HepG2 (cell line): ENCODE results near the gene AQP9. TPM values are rescaled to one million over a fixed set of nuclear protein-coding genes. Genes with fewer than 3 reads are reported as not detected.

ENCODE experiments used
- ATAC-seq: fragments of 200-7000 bp; cut with Tn5 transposase; 3 replicates; pipeline ENCODE4 v1.9.1; 2020; ENCODE audit warnings: mild to moderate bottlenecking, moderate library complexity
- BruUV-seq: library from RNA; stranded (reverse); fragments of 400-500 nt; replicated peaks from 2 replicates; lab custom pipeline; 2021; lab: Mats Ljungman, UMichigan
- CTCF ChIA-PET: fragments of 300-600 bp; formaldehyde crosslinking; extraction: SDS; loops from one replicate; lab custom pipeline; 2021; ENCODE audit warnings: low total read pairs, inconsistent platforms, low intra/inter-chr PET ratio; lab: Yijun Ruan, JAX
- POLR2A ChIA-PET: fragments of 350-600 bp; sonication (Branson Sonifier 250); formaldehyde crosslinking; loops from one replicate; lab custom pipeline; 2020; ENCODE audit warnings: antibody characterized with exemption, inconsistent platforms; lab: Yijun Ruan, JAX
- DNase-seq: peaks from one replicate; pipeline ENCODE4 v3.0.0-alpha.2; 2015; ENCODE audit warnings: low spot score
- FAIRE-seq: peaks from 3 replicates; lab custom pipeline; 2011; peaks lifted over from hg19 to GRCh38; lab: Jason Lieb, UNC
- H2AFZ ChIP-seq: one replicate; pipeline ENCODE4 v1.6.1; 2011; ENCODE audit warnings: low read length, inconsistent platforms
- H3K27ac ChIP-seq: fragments of 300-600 bp; 3 replicates; pipeline ENCODE4 v1.8.0; 2011; ENCODE audit warnings: mixed run types, mild to moderate bottlenecking, mixed read lengths, low read length, inconsistent platforms; ENCODE audit not compliant: insufficient read depth; ENCODE audit errors: extremely low read length
- H3K27me3 ChIP-seq, 2 experiments: fragments of 200-600 bp in 1 of 2; 2 replicates in 1 of 2; 3 replicates in 1 of 2; pipeline versions ENCODE4 v1.6.0 to v1.8.0; 2011; ENCODE audit warnings: low read length in 2 of 2, mild to moderate bottlenecking in 2 of 2, moderate library complexity in 2 of 2, inconsistent platforms in 1 of 2; ENCODE audit not compliant: insufficient read depth in 2 of 2, control insufficient read depth in 1 of 2
- H3K36me3 ChIP-seq, 2 experiments: fragments of 200-600 bp in 1 of 2; replicated peaks in 1 of 2; 2 replicates in 1 of 2; 3 replicates in 1 of 2; pipeline versions ENCODE4 v1.5.1 to v1.8.0; 2011; ENCODE audit warnings: low read length in 2 of 2, inconsistent platforms in 1 of 2; ENCODE audit not compliant: insufficient read depth in 2 of 2, control insufficient read depth in 1 of 2
- H3K4me1 ChIP-seq: 2 replicates; pipeline ENCODE4 v1.5.1; 2012; ENCODE audit warnings: low read length, inconsistent platforms; ENCODE audit not compliant: insufficient read depth
- H3K4me2 ChIP-seq: 2 replicates; pipeline ENCODE4 v1.6.0; 2011; ENCODE audit warnings: low read depth, low read length, inconsistent platforms
- H3K4me3 ChIP-seq, 3 experiments: fragments of 200-600 bp in 1 of 3; sonication (generic), shearing (Covaris generic) in 1 of 3; replicated peaks in 1 of 3; 2 replicates each; pipeline ENCODE4 v1.5.1; 2011 to 2016; ENCODE audit warnings: low read length in 3 of 3, inconsistent platforms in 2 of 3, low read depth in 2 of 3, mild to moderate bottlenecking in 2 of 3, control low read depth in 1 of 3, mixed read lengths in 1 of 3; ENCODE audit not compliant: insufficient read depth in 1 of 3
- H3K79me2 ChIP-seq: one replicate; pipeline ENCODE4 v1.6.1; 2011; ENCODE audit warnings: low read length, inconsistent platforms; ENCODE audit not compliant: insufficient read depth
- H3K9ac ChIP-seq: 2 replicates; pipeline ENCODE4 v1.6.0; 2011; ENCODE audit warnings: mild to moderate bottlenecking, low read depth, low read length, inconsistent platforms; ENCODE audit not compliant: insufficient read depth
- H3K9me3 ChIP-seq: 2 replicates; pipeline ENCODE4 v1.5.1; 2012; ENCODE audit warnings: mild to moderate bottlenecking, low read length
- H4K20me1 ChIP-seq: 2 replicates; pipeline ENCODE4 v1.6.0; 2011; ENCODE audit warnings: inconsistent platforms, mild to moderate bottlenecking, low read length, moderate library complexity; ENCODE audit not compliant: insufficient read depth
- NFYC ChIP-seq: IDR thresholded peaks from 2 replicates; pipeline ENCODE4 v1.6.1; 2016; ENCODE audit warnings: missing genetic modification reagents, missing compliant biosample characterization
- SNRNP70 ChIP-seq: fragments of 200-400 bp; formaldehyde crosslinking; IDR thresholded peaks from 2 replicates; pipeline ENCODE4 v1.6.1; 2017; ENCODE audit warnings: mild to moderate bottlenecking, low read depth, low read length, moderate library complexity
- TP53 ChIP-seq: sonication (generic); formaldehyde crosslinking; conservative IDR thresholded peaks from 2 replicates; pipeline ENCODE4 v1.4.0; 2020; ENCODE audit warnings: missing genetic modification reagents
- ZFP41 ChIP-seq: sonication (generic); formaldehyde crosslinking; IDR thresholded peaks from 2 replicates; pipeline ENCODE4 v1.4.0; 2020; ENCODE audit warnings: mild to moderate bottlenecking, missing genetic modification reagents, borderline replicate concordance
- ZNF761 ChIP-seq: sonication (generic); formaldehyde crosslinking; conservative IDR thresholded peaks from 2 replicates; pipeline ENCODE4 v1.4.0; 2020; ENCODE audit warnings: mild to moderate bottlenecking, missing genetic modification reagents
- WGBS: methylation state at CpG from one replicate; pipeline ENCODE4 v1.1.6; 2017; ENCODE audit warnings: low lambda C conversion rate; 5-methylcytosine and 5-hydroxymethylcytosine counted together
- in situ Hi-C: cut with HindIII; loops from 2 replicates; pipeline ENCODE4 v1.10.0; 2017; ENCODE audit warnings: low pct_unique_long_range_greater_than_20kb; ENCODE audit not compliant: extremely low pct_ligation_motif_present
- intact Hi-C: fragments of 100-400 bp; cut with micrococcal nuclease; formaldehyde crosslinking; loops from one replicate; pipeline ENCODE4 v1.10.0; 2022; ENCODE audit not compliant: unreplicated experiment
- polyA plus RNA-seq, 8 experiments: library from polyadenylated mRNA; depleted of rRNA in 3 of 8; stranded (reverse) in 7 of 8; unstranded in 1 of 8; fragments of >200 nt; fragmentation: Illumina TruSeq in 4 of 8; extraction: Trizol in 4 of 8; gene quantifications; 2 replicates each; pipeline versions ENCODE4 v1.2.1 to v1.2.3, GENCODE V29; 2011 to 2016; ENCODE audit warnings: low read depth in 4 of 8, missing spikeins in 1 of 8, mixed read lengths in 1 of 8; ENCODE audit not compliant: insufficient read depth in 1 of 8
- total RNA-seq, 5 experiments: library from RNA; depleted of rRNA; stranded (reverse); fragments of >200 nt; fragmentation: Illumina TruSeq; extraction: Trizol; gene quantifications; 2 replicates each; pipeline ENCODE4 v1.2.3, GENCODE V29; 2016; ENCODE audit warnings: low read depth in 1 of 5
- TF ChIP-seq, protein P1 (sequence below): sonication (generic); formaldehyde crosslinking; IDR thresholded peaks from 2 replicates; pipeline ENCODE4 v1.4.0; 2020; ENCODE audit warnings: missing genetic modification reagents, mild to moderate bottlenecking, borderline replicate concordance
- TF ChIP-seq, protein P2 (sequence below): sonication (generic); formaldehyde crosslinking; conservative IDR thresholded peaks from 2 replicates; pipeline ENCODE4 v1.4.0; 2020; ENCODE audit warnings: missing genetic modification reagents
- TF ChIP-seq, protein P3 (sequence below): sonication (generic); formaldehyde crosslinking; IDR thresholded peaks from 2 replicates; pipeline ENCODE4 v1.9.0; 2021; ENCODE audit warnings: missing genetic modification reagents, borderline replicate concordance
- TF ChIP-seq, protein P4 (sequence below): IDR thresholded peaks from 2 replicates; pipeline ENCODE4 v1.6.1; 2012; ENCODE audit warnings: low read length, improper control_type of control experiment

The AQP9 gene
- total and polyA plus RNA-seq, 2 of the 13 experiments (the other 11 are each of a cell fraction or from before 2014, with no cell fraction given) = not detected

DNA sequence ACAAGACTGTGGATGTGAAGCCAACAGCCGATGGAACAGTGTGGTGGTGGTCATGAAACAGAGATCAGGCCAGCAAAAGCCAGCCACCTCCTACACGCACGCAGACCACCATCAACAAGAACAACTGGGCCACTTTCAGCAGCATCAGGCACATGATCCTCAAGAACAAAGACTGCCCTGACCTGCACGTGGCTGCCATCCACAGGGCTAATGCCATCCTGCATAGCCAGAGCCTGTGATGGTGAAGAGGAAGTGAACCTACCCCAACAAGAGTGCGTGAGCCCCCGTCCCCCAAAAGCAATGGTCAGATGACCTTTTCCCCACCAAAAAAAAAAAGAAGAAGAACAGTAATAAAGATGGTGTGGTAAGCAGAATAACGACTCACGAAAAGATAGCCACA is 62.6 kb downstream of the AQP9 start:
- intact Hi-C loops (no loop called here), in situ Hi-C loops (no loop called here)
- Histone ChIP-seq H3K4me2 (no peak overlapping the region), H3K79me2 (no peaks in the 10 kb centered on the region), H3K36me3 (no peaks in the 10 kb centered on the region), H3K9me3 (no peaks in the 10 kb centered on the region), H3K27me3 (no peaks in the 10 kb centered on the region), H3K9ac (no peak overlapping the region), H3K27ac (no peak overlapping the region), H3K4me3 (no peak overlapping the region), H2AFZ (no peak overlapping the region), H4K20me1 (no peaks in the 10 kb centered on the region), H3K4me1 (no peaks in the 10 kb centered on the region)
- ATAC-seq (no peak), DNase-seq (no peak), FAIRE-seq (no peak)
- CTCF ChIA-PET = no interaction called here
- POLR2A ChIA-PET = no interaction called here
- TF ChIP-seq, protein P1, sequence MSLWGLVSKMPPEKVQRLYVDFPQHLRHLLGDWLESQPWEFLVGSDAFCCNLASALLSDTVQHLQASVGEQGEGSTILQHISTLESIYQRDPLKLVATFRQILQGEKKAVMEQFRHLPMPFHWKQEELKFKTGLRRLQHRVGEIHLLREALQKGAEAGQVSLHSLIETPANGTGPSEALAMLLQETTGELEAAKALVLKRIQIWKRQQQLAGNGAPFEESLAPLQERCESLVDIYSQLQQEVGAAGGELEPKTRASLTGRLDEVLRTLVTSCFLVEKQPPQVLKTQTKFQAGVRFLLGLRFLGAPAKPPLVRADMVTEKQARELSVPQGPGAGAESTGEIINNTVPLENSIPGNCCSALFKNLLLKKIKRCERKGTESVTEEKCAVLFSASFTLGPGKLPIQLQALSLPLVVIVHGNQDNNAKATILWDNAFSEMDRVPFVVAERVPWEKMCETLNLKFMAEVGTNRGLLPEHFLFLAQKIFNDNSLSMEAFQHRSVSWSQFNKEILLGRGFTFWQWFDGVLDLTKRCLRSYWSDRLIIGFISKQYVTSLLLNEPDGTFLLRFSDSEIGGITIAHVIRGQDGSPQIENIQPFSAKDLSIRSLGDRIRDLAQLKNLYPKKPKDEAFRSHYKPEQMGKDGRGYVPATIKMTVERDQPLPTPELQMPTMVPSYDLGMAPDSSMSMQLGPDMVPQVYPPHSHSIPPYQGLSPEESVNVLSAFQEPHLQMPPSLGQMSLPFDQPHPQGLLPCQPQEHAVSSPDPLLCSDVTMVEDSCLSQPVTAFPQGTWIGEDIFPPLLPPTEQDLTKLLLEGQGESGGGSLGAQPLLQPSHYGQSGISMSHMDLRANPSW = no peak
- TF ChIP-seq SNRNP70 (no peak), TP53 (no peak), ZFP41 (CRISPR knock-in tag) (no peak), ZNF761 (CRISPR knock-in tag) (no peak), NFYC (CRISPR knock-in tag) (no peak)
- TF ChIP-seq, protein P2, sequence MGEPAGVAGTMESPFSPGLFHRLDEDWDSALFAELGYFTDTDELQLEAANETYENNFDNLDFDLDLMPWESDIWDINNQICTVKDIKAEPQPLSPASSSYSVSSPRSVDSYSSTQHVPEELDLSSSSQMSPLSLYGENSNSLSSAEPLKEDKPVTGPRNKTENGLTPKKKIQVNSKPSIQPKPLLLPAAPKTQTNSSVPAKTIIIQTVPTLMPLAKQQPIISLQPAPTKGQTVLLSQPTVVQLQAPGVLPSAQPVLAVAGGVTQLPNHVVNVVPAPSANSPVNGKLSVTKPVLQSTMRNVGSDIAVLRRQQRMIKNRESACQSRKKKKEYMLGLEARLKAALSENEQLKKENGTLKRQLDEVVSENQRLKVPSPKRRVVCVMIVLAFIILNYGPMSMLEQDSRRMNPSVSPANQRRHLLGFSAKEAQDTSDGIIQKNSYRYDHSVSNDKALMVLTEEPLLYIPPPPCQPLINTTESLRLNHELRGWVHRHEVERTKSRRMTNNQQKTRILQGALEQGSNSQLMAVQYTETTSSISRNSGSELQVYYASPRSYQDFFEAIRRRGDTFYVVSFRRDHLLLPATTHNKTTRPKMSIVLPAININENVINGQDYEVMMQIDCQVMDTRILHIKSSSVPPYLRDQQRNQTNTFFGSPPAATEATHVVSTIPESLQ (CRISPR knock-in tag) = no peak
- TF ChIP-seq, protein P3, sequence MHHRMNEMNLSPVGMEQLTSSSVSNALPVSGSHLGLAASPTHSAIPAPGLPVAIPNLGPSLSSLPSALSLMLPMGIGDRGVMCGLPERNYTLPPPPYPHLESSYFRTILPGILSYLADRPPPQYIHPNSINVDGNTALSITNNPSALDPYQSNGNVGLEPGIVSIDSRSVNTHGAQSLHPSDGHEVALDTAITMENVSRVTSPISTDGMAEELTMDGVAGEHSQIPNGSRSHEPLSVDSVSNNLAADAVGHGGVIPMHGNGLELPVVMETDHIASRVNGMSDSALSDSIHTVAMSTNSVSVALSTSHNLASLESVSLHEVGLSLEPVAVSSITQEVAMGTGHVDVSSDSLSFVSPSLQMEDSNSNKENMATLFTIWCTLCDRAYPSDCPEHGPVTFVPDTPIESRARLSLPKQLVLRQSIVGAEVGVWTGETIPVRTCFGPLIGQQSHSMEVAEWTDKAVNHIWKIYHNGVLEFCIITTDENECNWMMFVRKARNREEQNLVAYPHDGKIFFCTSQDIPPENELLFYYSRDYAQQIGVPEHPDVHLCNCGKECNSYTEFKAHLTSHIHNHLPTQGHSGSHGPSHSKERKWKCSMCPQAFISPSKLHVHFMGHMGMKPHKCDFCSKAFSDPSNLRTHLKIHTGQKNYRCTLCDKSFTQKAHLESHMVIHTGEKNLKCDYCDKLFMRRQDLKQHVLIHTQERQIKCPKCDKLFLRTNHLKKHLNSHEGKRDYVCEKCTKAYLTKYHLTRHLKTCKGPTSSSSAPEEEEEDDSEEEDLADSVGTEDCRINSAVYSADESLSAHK = no peak
- TF ChIP-seq, protein P4, sequence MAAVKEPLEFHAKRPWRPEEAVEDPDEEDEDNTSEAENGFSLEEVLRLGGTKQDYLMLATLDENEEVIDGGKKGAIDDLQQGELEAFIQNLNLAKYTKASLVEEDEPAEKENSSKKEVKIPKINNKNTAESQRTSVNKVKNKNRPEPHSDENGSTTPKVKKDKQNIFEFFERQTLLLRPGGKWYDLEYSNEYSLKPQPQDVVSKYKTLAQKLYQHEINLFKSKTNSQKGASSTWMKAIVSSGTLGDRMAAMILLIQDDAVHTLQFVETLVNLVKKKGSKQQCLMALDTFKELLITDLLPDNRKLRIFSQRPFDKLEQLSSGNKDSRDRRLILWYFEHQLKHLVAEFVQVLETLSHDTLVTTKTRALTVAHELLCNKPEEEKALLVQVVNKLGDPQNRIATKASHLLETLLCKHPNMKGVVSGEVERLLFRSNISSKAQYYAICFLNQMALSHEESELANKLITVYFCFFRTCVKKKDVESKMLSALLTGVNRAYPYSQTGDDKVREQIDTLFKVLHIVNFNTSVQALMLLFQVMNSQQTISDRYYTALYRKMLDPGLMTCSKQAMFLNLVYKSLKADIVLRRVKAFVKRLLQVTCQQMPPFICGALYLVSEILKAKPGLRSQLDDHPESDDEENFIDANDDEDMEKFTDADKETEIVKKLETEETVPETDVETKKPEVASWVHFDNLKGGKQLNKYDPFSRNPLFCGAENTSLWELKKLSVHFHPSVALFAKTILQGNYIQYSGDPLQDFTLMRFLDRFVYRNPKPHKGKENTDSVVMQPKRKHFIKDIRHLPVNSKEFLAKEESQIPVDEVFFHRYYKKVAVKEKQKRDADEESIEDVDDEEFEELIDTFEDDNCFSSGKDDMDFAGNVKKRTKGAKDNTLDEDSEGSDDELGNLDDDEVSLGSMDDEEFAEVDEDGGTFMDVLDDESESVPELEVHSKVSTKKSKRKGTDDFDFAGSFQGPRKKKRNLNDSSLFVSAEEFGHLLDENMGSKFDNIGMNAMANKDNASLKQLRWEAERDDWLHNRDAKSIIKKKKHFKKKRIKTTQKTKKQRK = no peak
- WGBS = 35% methylated on average over 8 of the region's 8 CpGs
- BruUV-seq = no TSS peak
